ENCODE results near the gene SNX5.

Gene SNX5

DNA sequence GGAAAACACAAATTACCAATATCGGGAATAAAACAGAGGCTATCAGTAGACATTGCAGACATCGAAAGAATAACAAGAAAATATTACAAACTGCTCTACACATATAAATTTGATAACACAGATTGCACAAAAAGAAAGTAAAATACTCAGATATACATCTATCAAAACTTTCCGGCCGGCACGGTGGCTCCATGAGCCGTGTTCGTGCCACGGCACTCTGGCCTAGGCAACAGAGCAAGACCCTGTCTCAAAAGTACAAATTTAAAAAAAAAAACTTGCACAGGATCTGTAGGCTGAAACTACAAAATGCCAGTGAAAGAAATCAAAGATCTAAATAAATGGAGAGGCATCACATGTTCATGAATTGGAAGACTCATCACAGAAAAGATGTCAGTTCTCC lies 49.4 kb downstream of the SNX5 start:
- no peak overlapping the region for H3K4me3 ChIP-seq (ENCODE audit: low read depth, low read length)

DNA sequence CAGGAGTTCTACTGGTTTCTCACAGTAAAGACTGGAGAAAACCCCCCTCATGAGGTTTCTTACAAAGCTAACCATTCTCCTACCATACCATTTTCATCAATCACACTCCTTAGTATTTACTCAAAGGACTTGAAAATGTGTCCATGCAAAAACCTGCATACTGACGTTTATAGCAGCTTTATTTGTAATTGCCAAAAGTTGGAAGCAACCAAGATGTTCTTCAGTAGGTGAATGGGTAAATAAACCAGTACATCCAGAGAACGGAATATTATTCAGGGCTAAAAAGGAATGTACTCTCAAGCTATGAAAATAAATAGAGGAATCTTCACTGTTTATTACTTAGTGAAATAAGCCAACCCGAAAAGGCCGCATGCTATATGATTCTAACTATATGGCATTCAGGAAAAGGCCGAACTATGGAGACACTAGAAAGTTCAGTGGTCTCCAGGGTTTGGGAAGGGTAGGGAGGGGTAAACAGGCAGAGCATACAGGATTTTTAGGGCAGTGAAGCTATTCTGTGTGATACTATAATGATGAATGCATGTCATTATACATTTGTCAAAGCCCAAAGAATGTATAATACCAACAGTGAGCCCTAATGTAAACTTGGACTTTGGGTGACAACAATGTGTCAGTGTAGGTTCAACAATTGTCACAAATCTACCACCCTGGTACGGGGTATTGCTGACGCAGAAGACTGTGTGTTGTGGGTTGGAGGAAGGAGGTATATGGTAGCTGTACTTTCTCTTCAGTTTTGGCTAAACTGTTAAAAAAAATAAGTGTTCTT lies 50.6 kb downstream of the SNX5 start:
- no peak overlapping the region for H3K4me3 ChIP-seq (ENCODE audit: low read depth, low read length)

DNA sequence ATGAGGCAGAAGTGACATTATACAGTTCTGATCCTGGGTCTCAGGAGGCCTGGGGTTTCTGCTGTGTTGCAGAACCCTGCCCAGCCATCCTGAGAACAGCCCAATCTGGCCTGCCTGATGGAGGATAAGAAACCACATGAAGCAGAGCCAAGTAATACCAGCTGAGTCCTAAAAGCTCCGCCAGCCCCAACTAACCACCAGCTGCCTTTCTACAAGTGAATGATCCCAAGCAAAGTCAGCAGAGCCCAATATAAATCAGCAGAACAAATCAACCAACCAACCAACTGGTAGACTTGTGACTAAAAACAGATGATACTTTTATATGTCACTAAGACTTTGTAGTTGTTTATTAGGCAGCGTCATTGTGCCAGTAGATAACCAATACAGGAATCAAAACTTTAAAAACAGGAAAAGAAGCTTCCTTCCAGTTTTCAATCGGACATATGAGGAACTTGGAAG lies 52.1 kb downstream of the SNX5 start:
- H3K4me3 ChIP-seq (ENCODE audit: low read depth, low read length): no peak overlapping the region

DNA sequence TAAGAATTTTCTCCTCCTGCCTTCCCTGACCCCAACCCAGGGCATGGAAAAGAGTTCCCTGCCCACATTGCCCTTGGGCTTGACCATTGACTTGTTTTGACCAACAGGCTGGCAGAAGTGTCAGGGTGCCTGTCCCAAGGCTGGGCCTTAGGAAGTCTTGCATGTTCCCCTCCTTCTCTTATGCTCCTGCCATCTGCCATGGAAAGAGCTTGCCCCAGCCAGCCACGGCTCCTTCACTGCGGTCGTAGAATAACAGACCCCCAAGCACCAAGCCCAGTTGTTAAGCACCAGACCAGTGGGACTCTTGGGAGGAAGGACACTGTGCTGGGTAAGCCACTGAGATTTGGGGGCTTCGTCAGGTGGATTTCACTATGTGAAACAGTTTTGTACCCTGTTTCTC lies 53.6 kb downstream of the SNX5 start:
- H3K4me3 ChIP-seq (ENCODE audit: low read depth, low read length): no peak overlapping the region

DNA sequence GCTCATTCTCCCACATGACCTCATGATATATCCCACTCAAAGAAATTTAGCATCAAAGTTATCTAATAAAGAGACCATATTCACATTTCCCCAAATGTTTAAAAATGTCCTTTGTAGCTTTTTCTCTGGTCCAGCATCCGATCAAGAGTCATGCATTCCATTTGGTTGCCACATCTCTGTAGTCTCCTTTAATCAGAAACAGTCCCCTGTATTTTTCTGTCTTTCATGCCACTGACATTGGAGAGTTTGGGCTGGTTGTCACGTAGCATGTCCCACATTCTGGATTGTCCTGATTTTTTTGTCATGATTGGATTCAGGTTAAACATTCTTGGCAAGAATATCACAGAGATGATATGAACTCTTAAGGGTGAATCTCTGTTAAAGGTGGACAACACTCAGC lies 55.7 kb downstream of the SNX5 start:
- H3K4me3 ChIP-seq (ENCODE audit: low read depth, low read length): no peak overlapping the region

DNA sequence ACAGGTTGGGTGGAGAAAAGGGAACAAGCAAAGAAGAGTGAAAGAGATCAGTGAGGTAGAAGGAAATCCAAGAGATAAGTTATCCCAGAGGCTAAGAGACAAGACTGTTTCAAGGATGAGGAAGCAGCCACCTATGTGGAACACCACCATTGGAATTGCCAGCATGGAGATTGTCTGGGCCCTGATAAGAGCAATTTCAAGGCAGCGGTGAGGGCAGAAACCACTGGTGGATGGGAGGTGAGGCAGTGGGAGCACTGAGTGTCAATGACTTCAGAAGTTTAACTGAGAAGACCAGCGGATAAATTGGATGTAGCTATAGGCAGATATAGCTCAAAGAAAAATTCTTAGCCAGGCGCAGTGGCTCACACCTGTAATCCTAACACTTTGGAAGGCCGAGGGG lies 56.7 kb downstream of the SNX5 start:
- no peak overlapping the region for H3K4me3 ChIP-seq (ENCODE audit: low read depth, low read length)

DNA sequence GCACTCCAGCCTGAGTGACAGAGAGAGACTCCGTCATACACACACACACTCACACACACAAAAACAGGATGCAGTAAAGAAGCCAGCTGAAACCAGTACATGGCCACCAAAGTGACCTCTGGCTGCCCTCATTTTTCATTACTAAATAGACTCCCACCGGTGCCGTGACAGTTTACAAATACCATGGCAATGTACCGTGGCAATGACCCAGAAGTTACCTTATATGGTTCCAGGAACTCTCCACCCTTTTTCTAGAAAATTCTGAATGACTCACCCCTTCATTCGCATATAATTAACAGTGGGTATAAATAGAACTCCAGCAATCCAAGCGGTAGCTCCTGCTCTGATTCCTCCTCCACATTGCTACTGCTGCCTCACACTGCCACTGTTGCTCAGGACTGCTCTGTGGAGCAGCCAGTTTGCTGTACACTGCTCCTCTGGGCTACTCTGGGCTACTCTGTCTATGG lies 57.7 kb downstream of the SNX5 start:
- H3K4me3 ChIP-seq (ENCODE audit: low read depth, low read length): no peak overlapping the region

DNA sequence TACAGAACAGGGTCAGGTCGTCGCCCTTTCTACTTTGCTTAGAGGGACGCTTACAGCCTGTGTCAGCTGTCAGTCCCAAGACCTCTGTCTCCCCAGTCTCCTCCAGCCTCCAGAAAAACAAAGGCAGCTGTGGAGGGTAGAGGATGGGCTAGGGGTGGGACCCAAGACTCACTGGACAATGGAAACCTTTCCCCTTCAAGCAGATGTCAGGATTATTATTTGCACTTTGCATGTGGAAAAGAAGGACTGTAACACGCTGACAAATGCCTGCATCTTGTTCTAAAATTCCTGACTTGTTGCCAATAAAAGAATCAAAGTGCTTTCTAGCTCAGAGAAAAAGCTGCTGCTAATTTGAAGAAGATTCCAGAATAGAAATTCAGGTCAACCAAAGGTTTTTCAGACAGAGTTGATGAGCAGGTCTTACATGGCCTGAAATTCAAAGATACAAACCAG lies 58.7 kb downstream of the SNX5 start:
- no peak overlapping the region for H3K4me3 ChIP-seq (ENCODE audit: low read depth, low read length)

DNA sequence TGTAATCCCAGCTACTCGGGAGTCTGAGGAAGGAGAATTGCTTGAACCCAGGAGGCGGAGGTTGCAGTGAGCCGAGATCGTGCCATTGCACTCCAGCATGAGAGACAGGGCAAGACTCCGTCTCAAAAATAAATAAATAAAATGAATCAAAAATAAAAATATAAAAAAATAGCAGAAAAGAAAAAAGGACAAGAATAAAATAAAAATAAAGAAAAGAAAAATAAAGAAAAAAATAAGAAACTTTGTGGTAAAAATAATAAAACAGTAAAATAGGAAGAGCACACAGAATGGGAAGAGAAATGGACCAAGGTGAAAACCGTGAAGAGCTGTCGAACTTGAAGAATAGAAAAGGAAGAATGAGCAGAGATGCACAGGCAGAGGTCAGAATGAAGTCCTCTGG lies 63.0 kb downstream of the SNX5 start:
- no peak overlapping the region for H3K4me3 ChIP-seq (ENCODE audit: low read depth, low read length)

DNA sequence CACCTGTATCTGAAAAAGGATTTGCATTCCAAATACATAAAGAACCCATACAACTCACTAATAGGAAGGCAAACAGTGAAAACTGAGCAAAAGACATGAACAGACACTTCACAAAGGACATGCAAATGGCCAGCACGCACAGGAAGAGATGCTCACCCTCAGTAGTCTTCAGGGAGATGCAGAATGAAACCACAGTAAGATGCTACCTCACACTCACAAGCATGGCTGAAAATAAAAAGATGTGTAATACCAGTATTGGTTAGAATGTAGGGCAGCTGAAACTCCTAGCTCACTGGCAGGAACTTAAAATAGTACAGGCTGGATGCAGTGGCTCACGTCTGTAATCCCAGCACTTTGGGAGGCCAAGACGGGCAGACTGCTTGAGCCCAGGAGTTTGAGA lies 64.6 kb downstream of the SNX5 start:
- no peak overlapping the region for H3K4me3 ChIP-seq (ENCODE audit: low read depth, low read length)

DNA sequence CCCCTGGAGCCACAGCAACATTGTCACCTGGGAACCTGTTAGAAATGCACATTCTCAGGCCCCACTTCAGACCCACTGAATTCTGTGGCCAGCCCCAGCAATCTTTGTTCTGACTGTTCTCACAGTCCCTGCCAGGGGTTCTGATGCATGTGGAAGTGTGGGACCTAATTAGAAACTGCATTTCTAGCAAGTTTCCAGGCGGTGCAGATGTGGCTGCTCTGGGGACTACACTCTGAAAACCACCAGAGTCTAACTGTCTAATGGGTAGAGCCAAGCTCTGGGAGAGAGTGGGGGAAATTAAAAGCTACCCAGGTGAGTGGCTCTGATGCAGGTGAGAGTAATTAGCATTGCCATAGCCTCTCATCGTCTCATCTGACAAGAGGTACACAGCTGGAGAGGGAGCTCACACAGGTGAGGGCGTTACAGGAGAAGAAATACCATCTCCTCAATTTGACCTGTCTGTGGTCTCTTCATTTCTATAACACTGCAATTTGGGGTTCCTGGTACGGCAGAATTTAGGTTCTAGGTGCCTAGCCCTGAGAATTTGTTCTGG lies 66.0 kb downstream of the SNX5 start:
- no peak overlapping the region for H3K4me3 ChIP-seq (ENCODE audit: low read depth, low read length)

DNA sequence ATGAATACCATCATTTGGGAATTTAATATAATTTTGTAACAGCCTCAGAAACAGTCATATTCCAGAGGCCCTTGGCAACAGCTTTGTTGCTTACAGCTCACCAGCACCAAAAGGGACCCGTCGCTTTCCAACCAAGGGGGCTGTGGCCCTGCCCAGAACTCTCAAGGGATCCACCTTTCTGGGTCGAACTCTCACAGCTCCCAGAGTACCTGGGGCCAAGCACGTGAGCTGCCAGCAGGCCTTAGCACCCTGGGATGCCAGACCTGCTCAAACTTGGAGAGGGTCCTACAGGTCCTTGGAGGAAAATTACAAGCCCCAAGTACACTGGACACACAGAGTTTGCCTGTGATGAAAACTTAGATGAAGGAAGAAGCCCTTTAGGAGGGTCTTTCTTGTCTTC lies 66.6 kb downstream of the SNX5 start:
- H3K4me3 ChIP-seq (ENCODE audit: low read depth, low read length): no peak overlapping the region

DNA sequence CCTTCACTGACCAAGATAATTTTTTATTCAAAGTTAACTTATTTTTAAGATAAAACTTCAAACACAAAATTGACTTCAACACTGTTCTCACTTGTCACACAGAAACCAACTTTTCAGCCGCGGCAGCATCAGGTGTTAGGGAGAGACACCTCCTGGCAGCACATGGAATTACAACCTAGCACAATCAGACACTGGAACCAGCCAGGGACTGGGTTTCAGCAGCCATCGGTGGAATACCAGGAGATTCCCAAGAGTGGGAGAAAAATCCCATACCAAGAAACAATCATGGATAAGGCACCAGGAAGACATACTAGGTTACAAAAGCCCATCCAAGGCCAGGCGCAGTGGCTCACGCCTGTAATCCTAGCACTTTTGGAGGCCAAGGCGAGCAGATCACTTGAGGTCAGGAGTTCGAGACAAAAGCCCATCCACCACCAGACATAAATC lies 70.0 kb downstream of the SNX5 start:
- no peak overlapping the region for H3K4me3 ChIP-seq (ENCODE audit: low read depth, low read length)

DNA sequence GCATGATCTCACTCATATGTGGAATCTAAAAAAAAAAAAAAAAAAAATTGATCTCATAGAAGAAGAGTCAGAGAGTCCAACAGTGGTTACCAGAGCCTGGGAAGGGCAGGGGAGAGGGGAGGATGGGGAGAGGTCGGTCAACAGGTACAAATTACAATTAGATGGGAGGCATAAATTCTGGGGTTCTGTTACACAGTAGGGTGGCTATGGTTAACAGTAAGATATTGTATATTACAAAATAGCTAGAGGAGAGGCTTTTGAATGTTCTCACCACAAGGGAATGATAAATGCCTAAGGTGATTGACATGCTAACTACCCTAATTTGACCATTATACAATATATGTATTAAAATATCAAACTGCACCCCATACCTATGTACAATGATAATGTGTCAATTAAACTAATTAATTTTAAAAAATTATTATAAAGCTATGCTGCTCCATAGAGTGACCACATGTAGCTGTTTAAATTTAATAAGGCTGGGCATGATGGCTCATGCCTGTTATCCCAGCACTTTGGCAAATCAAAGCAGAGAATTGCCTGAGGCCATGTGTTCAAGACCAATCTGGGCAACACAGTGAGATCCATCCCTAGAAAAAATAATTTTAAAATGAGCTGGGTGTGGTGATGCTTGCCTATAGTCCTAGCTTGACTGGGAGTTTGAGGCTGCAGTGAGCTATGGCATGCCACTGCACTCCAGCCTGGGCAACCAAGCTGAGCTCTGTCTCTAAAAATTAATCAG lies 70.9 kb downstream of the SNX5 start:
- no peak overlapping the region for H3K4me3 ChIP-seq (ENCODE audit: low read depth, low read length)

DNA sequence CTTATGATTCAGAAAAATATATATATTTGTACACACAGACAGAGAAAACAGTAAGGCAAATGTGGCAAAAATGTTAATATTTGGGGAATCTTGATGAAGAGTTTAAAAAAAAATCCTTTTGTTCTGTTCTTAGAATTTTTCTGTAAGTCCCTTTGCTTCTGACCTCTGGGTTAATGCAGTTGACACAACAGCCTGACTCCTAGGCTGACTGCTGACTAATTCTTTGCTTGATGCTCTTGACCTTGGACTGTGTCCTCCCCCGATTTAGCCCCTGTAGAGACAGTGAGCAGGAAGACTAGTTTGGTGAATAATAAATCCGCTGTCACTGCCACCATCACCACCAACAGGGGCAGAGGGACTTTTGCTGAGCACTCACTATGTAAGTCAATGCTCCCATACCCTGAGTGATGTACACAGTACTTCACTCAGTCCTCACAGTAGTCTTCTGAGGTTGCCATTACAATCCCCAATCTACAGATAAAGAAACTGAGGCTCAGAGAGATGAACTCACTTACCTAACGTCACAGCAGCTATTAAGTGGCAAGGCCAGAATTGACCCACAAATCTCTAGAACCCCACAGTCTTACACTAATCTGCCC lies 71.7 kb downstream of the SNX5 start:
- H3K4me3 ChIP-seq (ENCODE audit: low read depth, low read length): no peak overlapping the region

DNA sequence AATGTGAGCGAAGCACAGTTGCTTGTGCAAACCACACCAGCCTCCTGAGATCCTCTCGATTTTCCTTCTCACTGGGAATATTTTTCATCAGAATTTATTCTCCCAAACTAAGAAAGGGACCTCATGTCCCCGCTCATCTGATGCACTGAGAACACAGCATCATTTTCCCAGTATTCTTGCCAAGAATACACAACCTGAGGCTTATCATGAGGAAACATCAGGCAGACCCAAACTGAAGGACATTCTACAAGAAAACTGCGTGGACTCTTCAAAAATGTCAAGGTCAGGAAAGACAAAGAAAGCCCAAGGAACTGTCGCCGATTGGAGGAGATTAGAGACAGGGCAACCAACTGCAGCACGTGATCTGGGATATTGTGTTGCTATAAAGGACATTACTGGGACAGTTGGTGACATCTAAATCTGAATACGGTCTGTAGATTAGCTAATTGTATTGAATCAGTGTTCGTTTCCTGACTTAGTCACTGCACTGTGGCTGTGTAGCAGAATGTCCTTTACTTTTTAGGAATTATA lies 72.3 kb downstream of the SNX5 start:
- no peak overlapping the region for H3K4me3 ChIP-seq (ENCODE audit: low read depth, low read length)

DNA sequence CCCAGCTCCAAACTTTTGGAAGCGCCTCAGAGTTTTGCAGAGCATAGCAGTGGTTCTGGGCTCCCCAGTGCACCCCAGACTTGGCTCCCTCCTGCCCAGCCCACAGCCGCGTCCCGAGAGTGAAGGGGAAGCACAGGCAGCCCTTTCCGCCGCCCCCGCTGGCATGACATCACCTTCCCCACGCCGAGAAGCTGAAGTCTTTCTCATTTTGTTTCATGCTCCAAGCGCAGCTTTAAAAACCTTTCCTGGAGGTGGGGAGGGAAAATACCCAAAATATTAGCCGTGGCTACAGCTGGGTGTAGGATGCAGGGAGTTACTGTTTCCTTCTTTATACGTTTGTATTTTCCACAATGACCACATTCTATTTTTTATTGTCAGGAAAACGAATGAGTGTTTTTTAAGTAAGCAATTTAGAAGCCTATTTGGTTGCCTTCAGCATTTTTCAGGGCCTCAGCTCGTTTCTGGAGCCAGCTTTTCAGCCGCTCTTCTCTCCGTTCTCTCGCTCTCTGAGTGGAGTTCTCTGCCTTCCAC lies 72.9 kb downstream of the SNX5 start:
- no peak overlapping the region for H3K4me3 ChIP-seq (ENCODE audit: low read depth, low read length)

DNA sequence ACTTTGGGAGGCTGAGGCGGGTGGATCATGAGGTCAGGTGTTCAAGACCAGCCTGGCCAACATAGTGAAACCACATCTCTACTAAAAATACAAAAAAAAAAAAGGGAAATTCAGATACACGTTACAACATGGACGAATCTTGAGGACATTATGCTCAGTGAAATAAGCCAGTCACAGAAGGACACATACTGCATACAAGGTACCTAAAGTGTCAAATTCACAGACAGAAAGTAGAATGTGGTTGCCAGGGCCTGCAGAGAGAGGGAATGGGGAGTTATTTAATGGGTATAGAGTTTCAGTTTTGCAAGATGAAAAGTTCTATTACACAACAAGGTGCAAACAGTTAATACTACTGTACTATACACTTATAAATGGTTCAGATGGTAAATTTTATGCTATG lies 75.1 kb downstream of the SNX5 start:
- H3K4me3 ChIP-seq (ENCODE audit: low read depth, low read length): no peak overlapping the region

DNA sequence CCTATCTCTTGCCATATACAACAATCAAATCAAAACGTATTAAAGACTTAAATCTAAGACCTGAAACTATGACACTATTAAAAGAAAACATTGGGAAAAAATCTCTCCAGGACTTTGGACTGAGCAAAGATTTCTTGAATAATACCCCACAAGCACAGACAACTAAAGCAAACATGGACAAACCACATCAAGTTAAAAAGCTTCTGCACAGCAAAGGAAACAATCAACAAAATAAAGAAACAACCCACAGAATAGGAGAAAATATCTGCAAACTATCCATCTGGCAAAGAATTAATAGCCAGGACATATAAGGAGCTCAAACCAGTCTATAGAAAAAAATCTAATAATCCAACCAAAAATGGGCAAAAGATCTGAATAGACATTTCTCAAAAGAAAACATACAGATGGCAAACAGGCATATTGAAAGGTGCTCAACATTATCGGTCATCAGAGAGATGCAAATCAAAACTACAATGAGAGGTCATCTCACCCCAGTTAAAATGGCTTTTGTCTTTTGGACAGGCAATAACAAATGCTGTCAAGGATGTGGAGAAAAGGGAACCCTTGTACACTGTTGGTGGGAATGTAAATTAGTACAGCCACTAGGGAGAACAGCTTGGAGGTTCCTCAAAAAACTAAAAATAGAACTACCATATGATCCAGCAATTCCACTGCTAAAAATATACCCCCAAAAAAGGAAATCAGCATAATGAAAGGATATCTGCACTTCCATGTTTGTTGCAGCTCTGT lies 76.2 kb downstream of the SNX5 start:
- H3K4me3 ChIP-seq (ENCODE audit: low read depth, low read length): no peak overlapping the region

All from iPS-11a (cell line).